Stimulated activated CD4-positive, alpha-beta T cell treated with anti-CD3 and anti-CD28 coated beads, Interleukin-12 subunit alpha, Interleukin-12 subunit beta, amount 100 ng/mL, for 4 hours (primary cell): ENCODE measurements around the gene KCNAB3.

ENCODE experiments used
- DNase-seq: peaks from one replicate; pipeline ENCODE4 v3.0.0-alpha.2; 2020

The KCNAB3 gene

GRCh38 chr17:7875804-7876370 is 53.8 kb downstream of the KCNAB3 start:
- DNase-seq = no peak

- no peak for DNase-seq
Measured at GRCh38 chr17:7873051-7873450, 56.6 kb downstream of the KCNAB3 start.
